Loucy (cell line): ENCODE measurements around the gene MBD4.

Experiments used
- H2AFZ ChIP-seq: fragments of 200-600 bp; sonication (generic); 2 replicates; pipeline ENCODE4 v1.6.0; 2016; ENCODE audit warnings: antibody characterized with exemption, mild to moderate bottlenecking, low read length, moderate library complexity
- H3F3A ChIP-seq: fragments of 200-600 bp; 2 replicates; pipeline ENCODE4 v1.6.0; 2016; ENCODE audit warnings: antibody characterized with exemption, low read depth, mild to moderate bottlenecking
- H3K27me3 ChIP-seq: fragments of 200-600 bp; sonication (generic); 2 replicates; pipeline ENCODE4 v1.6.1; 2014; ENCODE audit warnings: low read length, mild to moderate bottlenecking; ENCODE audit not compliant: insufficient read depth, poor library complexity, severe bottlenecking
- H3K36me3 ChIP-seq: fragments of 200-600 bp; sonication (generic); 2 replicates; pipeline ENCODE4 v1.6.1; 2016; ENCODE audit warnings: low read length; ENCODE audit not compliant: insufficient read depth
- H3K4me1 ChIP-seq: fragments of 200-600 bp; sonication (generic); 2 replicates; pipeline ENCODE4 v1.5.1; 2014; ENCODE audit warnings: low read length, mild to moderate bottlenecking; ENCODE audit not compliant: insufficient read depth, poor library complexity, severe bottlenecking
- H3K4me2 ChIP-seq: fragments of 200-600 bp; sonication (generic); 2 replicates; pipeline ENCODE4 v1.6.0; 2014; ENCODE audit warnings: antibody characterized with exemption, low read length, low read depth, mild to moderate bottlenecking; ENCODE audit not compliant: poor library complexity, severe bottlenecking
- H3K4me3 ChIP-seq: fragments of 200-600 bp; sonication (generic); 2 replicates; pipeline ENCODE4 v1.5.1; 2014; ENCODE audit warnings: low read length, mild to moderate bottlenecking, mixed read lengths; ENCODE audit not compliant: poor library complexity, severe bottlenecking
- H3K79me2 ChIP-seq: fragments of 200-600 bp; sonication (generic); 2 replicates; pipeline ENCODE4 v1.6.1; 2014; ENCODE audit warnings: low read length; ENCODE audit not compliant: insufficient read depth
- H3K9ac ChIP-seq: fragments of 200-600 bp; sonication (generic); 2 replicates; pipeline ENCODE4 v1.6.0; 2014; ENCODE audit warnings: mild to moderate bottlenecking, low read depth, low read length, moderate library complexity; ENCODE audit not compliant: poor library complexity, severe bottlenecking
- H3K9me2 ChIP-seq: fragments of 200-600 bp; sonication (generic); replicated peaks from 2 replicates; pipeline ENCODE4 v1.6.1; 2016; ENCODE audit warnings: low read depth, low read length, mixed read lengths
- H3K9me3 ChIP-seq: fragments of 200-600 bp; sonication (generic); 2 replicates; pipeline ENCODE4 v1.6.1; 2014; ENCODE audit warnings: mild to moderate bottlenecking, antibody characterized with exemption, low read length, low read depth; ENCODE audit not compliant: insufficient read depth
- H4K20me1 ChIP-seq: fragments of 200-600 bp; sonication (generic); 2 replicates; pipeline ENCODE4 v1.6.0; 2014; ENCODE audit warnings: antibody characterized with exemption, low read length, mild to moderate bottlenecking; ENCODE audit not compliant: insufficient read depth, poor library complexity, severe bottlenecking
- EZH2phosphoT487 ChIP-seq: fragments of 200-600 bp; IDR thresholded peaks from 2 replicates; pipeline ENCODE4 v1.6.1; 2018; ENCODE audit warnings: antibody characterized with exemption, mild to moderate bottlenecking, moderate library complexity, borderline replicate concordance
- TF ChIP-seq, protein P1 (sequence below): fragments of 200-600 bp; sonication (generic); conservative IDR thresholded peaks from 2 replicates; pipeline ENCODE4 v1.5.1; 2014; ENCODE audit warnings: mild to moderate bottlenecking, antibody characterized with exemption, low read length

The MBD4 gene

DNA sequence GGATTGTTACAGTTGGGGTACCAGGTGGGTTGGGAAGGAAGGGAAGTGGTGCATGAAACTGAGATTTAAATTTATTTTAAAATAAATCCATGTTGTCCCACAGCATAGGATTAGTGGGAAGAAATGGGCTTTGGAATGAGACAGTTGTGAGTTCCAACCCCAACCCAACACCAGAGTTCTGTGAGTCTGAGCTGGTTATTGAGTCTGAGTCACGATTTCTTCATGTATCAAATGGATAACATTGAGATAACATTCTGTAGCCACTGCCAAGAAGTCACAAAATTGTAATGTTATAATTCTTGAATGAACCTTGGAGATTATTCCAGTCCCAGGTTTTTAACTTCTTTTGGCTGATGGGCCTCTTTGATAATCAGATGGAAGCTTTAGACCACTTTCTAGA lies 14.0 kb upstream of the MBD4 start:
- Histone ChIP-seq H3K27me3 (no peaks in the 10 kb centered on the region), H3F3A (no peaks in the 10 kb centered on the region), H3K9me2 (no peaks in the 10 kb centered on the region), H3K4me2 (no peak overlapping the region), H4K20me1 (no peaks in the 10 kb centered on the region), H3K9me3 (no peaks in the 10 kb centered on the region), H3K9ac (no peak overlapping the region), H3K36me3 (peaks cover 7% of the 10 kb centered on the region; the same call in 1 of the 2 replicates), H3K4me1 (no peaks in the 10 kb centered on the region), H2AFZ (no peak overlapping the region), H3K79me2 (no peaks in the 10 kb centered on the region), H3K4me3 (no peak overlapping the region)
- TF ChIP-seq, protein P1, sequence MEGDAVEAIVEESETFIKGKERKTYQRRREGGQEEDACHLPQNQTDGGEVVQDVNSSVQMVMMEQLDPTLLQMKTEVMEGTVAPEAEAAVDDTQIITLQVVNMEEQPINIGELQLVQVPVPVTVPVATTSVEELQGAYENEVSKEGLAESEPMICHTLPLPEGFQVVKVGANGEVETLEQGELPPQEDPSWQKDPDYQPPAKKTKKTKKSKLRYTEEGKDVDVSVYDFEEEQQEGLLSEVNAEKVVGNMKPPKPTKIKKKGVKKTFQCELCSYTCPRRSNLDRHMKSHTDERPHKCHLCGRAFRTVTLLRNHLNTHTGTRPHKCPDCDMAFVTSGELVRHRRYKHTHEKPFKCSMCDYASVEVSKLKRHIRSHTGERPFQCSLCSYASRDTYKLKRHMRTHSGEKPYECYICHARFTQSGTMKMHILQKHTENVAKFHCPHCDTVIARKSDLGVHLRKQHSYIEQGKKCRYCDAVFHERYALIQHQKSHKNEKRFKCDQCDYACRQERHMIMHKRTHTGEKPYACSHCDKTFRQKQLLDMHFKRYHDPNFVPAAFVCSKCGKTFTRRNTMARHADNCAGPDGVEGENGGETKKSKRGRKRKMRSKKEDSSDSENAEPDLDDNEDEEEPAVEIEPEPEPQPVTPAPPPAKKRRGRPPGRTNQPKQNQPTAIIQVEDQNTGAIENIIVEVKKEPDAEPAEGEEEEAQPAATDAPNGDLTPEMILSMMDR = no peak
- no peak for TF ChIP-seq EZH2phosphoT487

DNA sequence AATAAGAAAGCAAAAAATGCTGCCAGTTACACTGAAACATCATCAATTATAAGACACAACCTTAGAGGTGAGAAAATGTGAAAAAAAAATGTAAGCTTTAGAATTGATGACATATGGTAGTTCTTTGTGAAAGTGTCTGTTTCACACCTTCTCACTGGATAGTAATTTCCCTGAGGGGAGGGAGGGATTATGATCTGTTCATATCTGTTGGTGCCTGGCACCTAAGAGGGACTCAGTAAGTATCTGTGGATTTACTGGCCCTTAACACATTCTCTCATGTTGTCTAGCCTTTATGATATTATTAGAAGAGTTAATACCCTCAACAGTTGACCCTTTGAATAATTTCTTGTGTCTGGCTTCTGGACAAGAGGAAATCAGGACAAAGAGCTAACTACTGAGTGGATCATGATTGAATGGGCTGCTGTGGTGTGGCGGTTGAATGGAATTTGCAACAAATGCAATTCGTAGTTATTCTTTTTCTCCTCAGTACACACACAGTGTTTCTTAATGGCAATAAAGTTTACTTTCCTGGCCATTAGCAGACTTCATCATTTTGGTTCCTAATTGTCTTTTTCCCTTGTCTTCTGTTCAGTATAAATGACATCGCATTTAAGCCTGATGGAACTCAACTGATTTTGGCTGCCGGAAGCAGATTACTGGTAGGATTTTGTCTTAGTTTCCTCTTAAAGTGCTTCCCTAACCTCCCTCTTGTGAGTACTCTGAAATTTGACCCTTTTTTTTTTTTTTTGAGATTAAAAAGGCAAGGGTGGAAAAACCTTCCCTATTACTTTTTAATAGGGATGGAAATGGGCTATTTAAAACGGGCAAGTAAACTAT lies 9.7 kb upstream of the MBD4 start:
- H3K9me2 ChIP-seq = no peaks in the 10 kb centered on the region
- no peak overlapping the region for H3K9ac ChIP-seq
- H3K4me1 ChIP-seq = no peaks in the 10 kb centered on the region
- no peak overlapping the region for H3K4me3 ChIP-seq
- no peaks in the 10 kb centered on the region for H4K20me1 ChIP-seq
- H3K4me2 ChIP-seq = no peak overlapping the region
- no peaks in the 10 kb centered on the region for H3K27me3 ChIP-seq
- no peaks in the 10 kb centered on the region for H3K9me3 ChIP-seq
- H2AFZ ChIP-seq = no peak overlapping the region
- H3K79me2 ChIP-seq = no peaks in the 10 kb centered on the region
- TF ChIP-seq, protein P1 = no peak
- TF ChIP-seq EZH2phosphoT487 = no peak
- H3F3A ChIP-seq = no peaks in the 10 kb centered on the region
- no peaks in the 10 kb centered on the region for H3K36me3 ChIP-seq

DNA sequence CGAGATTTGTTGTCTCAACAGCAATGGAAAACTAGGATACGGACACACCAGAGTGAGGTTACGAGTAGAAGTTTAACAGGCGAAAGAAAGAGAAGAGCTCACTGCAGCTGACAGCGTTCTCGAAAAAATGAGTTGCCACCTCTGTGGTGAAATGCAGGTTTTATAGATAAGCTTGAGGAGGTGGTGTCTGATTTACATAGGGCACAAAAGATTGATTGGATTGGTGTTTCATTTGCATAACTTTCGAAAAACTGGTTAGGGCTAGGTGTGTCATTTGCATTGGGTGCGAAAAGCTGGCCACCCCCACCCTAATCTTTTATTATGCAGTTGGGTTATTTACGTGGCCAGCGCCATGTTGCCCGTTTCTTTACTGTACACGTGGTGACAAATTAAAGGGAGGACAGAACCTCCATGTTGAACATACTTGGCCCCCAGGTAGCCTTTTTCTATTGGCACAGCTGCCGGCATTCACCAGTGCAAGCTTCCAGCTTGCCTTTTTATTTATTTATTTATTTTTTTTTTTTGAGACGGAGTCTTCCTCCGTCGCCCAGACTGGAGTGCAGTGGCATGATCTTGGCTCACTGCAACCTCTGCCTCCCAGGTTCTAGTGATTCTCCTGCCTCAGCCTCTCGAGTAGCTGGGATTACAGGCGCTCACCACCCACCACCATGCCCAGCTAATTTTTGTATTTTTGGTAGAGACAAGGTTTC lies 8.6 kb upstream of the MBD4 start:
- Histone ChIP-seq H3K79me2 (peaks cover under 1% of the 10 kb centered on the region; the same call in 1 of the 2 replicates), H3K9me3 (no peaks in the 10 kb centered on the region), H3F3A (no peaks in the 10 kb centered on the region), H3K36me3 (no peaks in the 10 kb centered on the region), H4K20me1 (no peaks in the 10 kb centered on the region), H3K9me2 (no peaks in the 10 kb centered on the region), H3K27me3 (no peaks in the 10 kb centered on the region), H2AFZ (no peak overlapping the region), H3K9ac (no peak overlapping the region), H3K4me3 (no peak overlapping the region), H3K4me1 (peaks cover 9% of the 10 kb centered on the region), H3K4me2 (no peak overlapping the region)
- no peak for TF ChIP-seq EZH2phosphoT487
- TF ChIP-seq, protein P1 = no peak
